Measurements from ENCODE around the gene FDX2. TPM values are rescaled to one million over a fixed set of nuclear protein-coding genes. Genes with fewer than 3 reads are reported as not detected.

Gene FDX2
- polyA plus RNA-seq, 4 donors: 15.1 to 22.9 (median 18.0) TPM

GRCh38 chr19:10317857-10318462 is 2.1 kb upstream of the FDX2 start:
- no peaks in the 10 kb centered on the region for H3K9me3 ChIP-seq (ENCODE audit: control insufficient read depth in 2 of 2, insufficient read depth in 1 of 2, low read depth in 1 of 2, low read length in 1 of 2)
- H3K27ac ChIP-seq (ENCODE audit: low read depth in 1 of 3, low read length in 2 of 3): no peak overlapping the region
- 92 to 94% (median 93%) methylated on average over 10 to 15 of the region's 15 CpGs for WGBS, 3 donors
- H3K4me1 ChIP-seq (ENCODE audit: control insufficient read depth in 3 of 3, insufficient read depth in 2 of 3, low read depth in 1 of 3, low read length in 2 of 3): peaks cover 0 to 24% (median 6%) of the 10 kb centered on the region in 3 donors
- H3K4me3 ChIP-seq (ENCODE audit: low read depth in 1 of 3, low read length in 3 of 3): no peak overlapping the region
- no peaks in the 10 kb centered on the region for H3K27me3 ChIP-seq (ENCODE audit: control insufficient read depth in 3 of 3, insufficient read depth in 3 of 3, low read length in 3 of 3)
- H3K36me3 ChIP-seq (ENCODE audit: control insufficient read depth in 3 of 3, insufficient read depth in 2 of 3, low read depth in 1 of 3, low read length in 3 of 3): peaks cover 12 to 71% (median 19%) of the 10 kb centered on the region in 3 donors
- DNase-seq: no peak
- no peak for FAIRE-seq

GRCh38 chr19:10317045-10317856 is 1.4 kb upstream of the FDX2 start:
- WGBS, 3 donors: 83 to 86% (median 86%) methylated on average over 28 to 29 of the region's 29 CpGs
- no peak for DNase-seq
- Histone ChIP-seq H3K27me3 (ENCODE audit: control insufficient read depth in 3 of 3, insufficient read depth in 3 of 3, low read length in 3 of 3) (no peaks in the 10 kb centered on the region), H3K4me3 (ENCODE audit: low read depth in 1 of 3, low read length in 3 of 3) (no peak overlapping the region), H3K9me3 (ENCODE audit: control insufficient read depth in 2 of 2, insufficient read depth in 1 of 2, low read depth in 1 of 2, low read length in 1 of 2) (no peaks in the 10 kb centered on the region), H3K27ac (ENCODE audit: low read depth in 1 of 3, low read length in 2 of 3) (no peak overlapping the region), H3K36me3 (ENCODE audit: control insufficient read depth in 3 of 3, insufficient read depth in 2 of 3, low read depth in 1 of 3, low read length in 3 of 3) (peaks cover 10 to 64% (median 17%) of the 10 kb centered on the region in 3 donors), H3K4me1 (ENCODE audit: control insufficient read depth in 3 of 3, insufficient read depth in 2 of 3, low read depth in 1 of 3, low read length in 2 of 3) (peaks cover 0 to 17% (median 3%) of the 10 kb centered on the region in 3 donors)
- no peak for FAIRE-seq

GRCh38 chr19:10316229-10317044 is 622 bp upstream of the FDX2 start:
- H3K4me1 ChIP-seq (ENCODE audit: control insufficient read depth in 3 of 3, insufficient read depth in 2 of 3, low read depth in 1 of 3, low read length in 2 of 3): peaks cover 0 to 10% (median 3%) of the 10 kb centered on the region in 3 donors
- DNase-seq (no peak), FAIRE-seq (no peak)
- no peaks in the 10 kb centered on the region for H3K9me3 ChIP-seq (ENCODE audit: control insufficient read depth in 2 of 2, insufficient read depth in 1 of 2, low read depth in 1 of 2, low read length in 1 of 2)
- no peak overlapping the region for H3K4me3 ChIP-seq (ENCODE audit: low read depth in 1 of 3, low read length in 3 of 3)
- H3K36me3 ChIP-seq (ENCODE audit: control insufficient read depth in 3 of 3, insufficient read depth in 2 of 3, low read depth in 1 of 3, low read length in 3 of 3): peaks cover 10 to 56% (median 17%) of the 10 kb centered on the region in 3 donors
- 62 to 70% (median 63%) methylated on average over 19 of the region's 19 CpGs for WGBS, 3 donors
- H3K27me3 ChIP-seq (ENCODE audit: control insufficient read depth in 3 of 3, insufficient read depth in 3 of 3, low read length in 3 of 3): no peaks in the 10 kb centered on the region
- H3K27ac ChIP-seq (ENCODE audit: low read depth in 1 of 3, low read length in 2 of 3): peak overlapping the region in 1 of 3 donors; percentile 44

- no peaks in the 10 kb centered on the region for H3K27me3 ChIP-seq (ENCODE audit: control insufficient read depth in 3 of 3, insufficient read depth in 3 of 3, low read length in 3 of 3)
- H3K27ac ChIP-seq (ENCODE audit: low read depth in 1 of 3, low read length in 2 of 3): no peak within 1 kb of the TSS
- DNase-seq (no peak), FAIRE-seq (no peak)
- no peaks in the 10 kb centered on the region for H3K4me1 ChIP-seq (ENCODE audit: control insufficient read depth in 3 of 3, insufficient read depth in 2 of 3, low read depth in 1 of 3, low read length in 2 of 3)
- H3K9me3 ChIP-seq (ENCODE audit: control insufficient read depth in 2 of 2, insufficient read depth in 1 of 2, low read depth in 1 of 2, low read length in 1 of 2): no peaks in the 10 kb centered on the region
- H3K36me3 ChIP-seq (ENCODE audit: control insufficient read depth in 3 of 3, insufficient read depth in 2 of 3, low read depth in 1 of 3, low read length in 3 of 3): peaks cover 0 to 40% (median 0%) of the 10 kb centered on the region in 3 donors
- H3K4me3 ChIP-seq (ENCODE audit: low read depth in 1 of 3, low read length in 3 of 3): no peak within 1 kb of the TSS
- WGBS, 3 donors: 93 to 96% (median 94%) methylated on average over 23 to 24 of the region's 24 CpGs
Measured at GRCh38 chr19:10309423-10309822, 6.4 kb downstream of the FDX2 start, which contains the start of gene ZGLP1. Gene ZGLP1 (minus strand): TSS chr19:10309815.

GRCh38 chr19:10306327-10306726 is 9.5 kb downstream of the FDX2 start:
- H3K9me3 ChIP-seq (ENCODE audit: control insufficient read depth in 2 of 2, insufficient read depth in 1 of 2, low read depth in 1 of 2, low read length in 1 of 2): no peaks in the 10 kb centered on the region
- H3K36me3 ChIP-seq (ENCODE audit: control insufficient read depth in 3 of 3, insufficient read depth in 2 of 3, low read depth in 1 of 3, low read length in 3 of 3): peaks cover 0 to 40% (median 0%) of the 10 kb centered on the region in 3 donors
- no peaks in the 10 kb centered on the region for H3K27me3 ChIP-seq (ENCODE audit: control insufficient read depth in 3 of 3, insufficient read depth in 3 of 3, low read length in 3 of 3)
- DNase-seq (no peak), FAIRE-seq (no peak)
- no peaks in the 10 kb centered on the region for H3K4me1 ChIP-seq (ENCODE audit: control insufficient read depth in 3 of 3, insufficient read depth in 2 of 3, low read depth in 1 of 3, low read length in 2 of 3)
- H3K27ac ChIP-seq (ENCODE audit: low read depth in 1 of 3, low read length in 2 of 3): no peak overlapping the region
- 90% methylated on average over 5 of the region's 5 CpGs for WGBS, 3 donors
- H3K4me3 ChIP-seq (ENCODE audit: low read depth in 1 of 3, low read length in 3 of 3): no peak overlapping the region

- H3K4me3 ChIP-seq (ENCODE audit: low read depth in 1 of 3, low read length in 3 of 3): no peak overlapping the region
- H3K36me3 ChIP-seq (ENCODE audit: control insufficient read depth in 3 of 3, insufficient read depth in 2 of 3, low read depth in 1 of 3, low read length in 3 of 3): peaks cover 0 to 32% (median 0%) of the 10 kb centered on the region in 3 donors
- WGBS, 3 donors: 76 to 82% (median 81%) methylated on average over 17 of the region's 17 CpGs
- no peak for DNase-seq
- H3K27ac ChIP-seq (ENCODE audit: low read depth in 1 of 3, low read length in 2 of 3): no peak overlapping the region
- no peaks in the 10 kb centered on the region for H3K9me3 ChIP-seq (ENCODE audit: control insufficient read depth in 2 of 2, insufficient read depth in 1 of 2, low read depth in 1 of 2, low read length in 1 of 2)
- FAIRE-seq: no peak
- no peaks in the 10 kb centered on the region for H3K4me1 ChIP-seq (ENCODE audit: control insufficient read depth in 3 of 3, insufficient read depth in 2 of 3, low read depth in 1 of 3, low read length in 2 of 3)
- peaks cover 0 to 3% (median 0%) of the 10 kb centered on the region in 3 donors for H3K27me3 ChIP-seq (ENCODE audit: control insufficient read depth in 3 of 3, insufficient read depth in 3 of 3, low read length in 3 of 3)
Measured at GRCh38 chr19:10305139-10305806, 10.5 kb downstream of the FDX2 start.

GRCh38 chr19:10299545-10300458 is 16.0 kb downstream of the FDX2 start:
- H3K27me3 ChIP-seq (ENCODE audit: control insufficient read depth in 3 of 3, insufficient read depth in 3 of 3, low read length in 3 of 3): peaks cover 0 to 32% (median 12%) of the 10 kb centered on the region in 3 donors
- no peak for FAIRE-seq

More at GRCh38 chr19:10299545-10300458, 16.0 kb downstream of the FDX2 start:
- H3K36me3 ChIP-seq (ENCODE audit: control insufficient read depth in 3 of 3, insufficient read depth in 2 of 3, low read depth in 1 of 3, low read length in 3 of 3): peaks cover 0 to 3% (median 0%) of the 10 kb centered on the region in 3 donors
- H3K4me3 ChIP-seq (ENCODE audit: low read depth in 1 of 3, low read length in 3 of 3): no peak overlapping the region
- WGBS, 3 donors: 30 to 44% (median 32%) methylated on average over 14 of the region's 14 CpGs
- H3K9me3 ChIP-seq (ENCODE audit: control insufficient read depth in 2 of 2, insufficient read depth in 1 of 2, low read depth in 1 of 2, low read length in 1 of 2): peaks cover 0 to 3% of the 10 kb centered on the region in 2 donors
- no peak for DNase-seq
- H3K27ac ChIP-seq (ENCODE audit: low read depth in 1 of 3, low read length in 2 of 3): no peak overlapping the region
- peaks cover 0 to 12% (median 5%) of the 10 kb centered on the region in 3 donors for H3K4me1 ChIP-seq (ENCODE audit: control insufficient read depth in 3 of 3, insufficient read depth in 2 of 3, low read depth in 1 of 3, low read length in 2 of 3)

All from small intestine (tissue), 7 donors.